Neutrophil (primary cell): ENCODE measurements around the gene CCDC74A.
"Not testable (repeated sequence)": the region's sequence is repeated elsewhere in the genome, so short reads cannot be mapped to it uniquely, and the experiment has no call there.

Source experiments
- H3K27ac ChIP-seq: fragments of 200-600 bp; sonication (generic); 2 replicates; pipeline ENCODE4 v1.5.1; 2016; ENCODE audit warnings: mild to moderate bottlenecking, moderate library complexity
- H3K27me3 ChIP-seq: fragments of 200-600 bp; sonication (generic); 2 replicates; pipeline ENCODE4 v1.6.0; 2016; ENCODE audit warnings: mild to moderate bottlenecking
- H3K36me3 ChIP-seq: fragments of 200-600 bp; sonication (generic); 2 replicates; pipeline ENCODE4 v1.5.1; 2017
- H3K4me1 ChIP-seq, 2 experiments: fragments of 200-600 bp in 1 of 2; sonication (generic) in 1 of 2; 1 replicate in 1 of 2; 2 replicates in 1 of 2; pipeline versions ENCODE4 v1.5.1 to v1.6.1; 2013 to 2016; ENCODE audit warnings: low read depth in 1 of 2, low read length in 1 of 2, mild to moderate bottlenecking in 1 of 2, moderate library complexity in 1 of 2; ENCODE audit not compliant: control insufficient read depth in 1 of 2, insufficient read depth in 1 of 2
- H3K4me3 ChIP-seq, 2 experiments: fragments of 200-600 bp in 1 of 2; sonication (generic) in 1 of 2; 1 replicate in 1 of 2; 2 replicates in 1 of 2; pipeline ENCODE4 v1.5.1; 2013 to 2016; ENCODE audit warnings: low read depth in 1 of 2, low read length in 1 of 2, mild to moderate bottlenecking in 1 of 2, moderate library complexity in 1 of 2
- H3K9me3 ChIP-seq: fragments of 200-600 bp; sonication (generic); 2 replicates; pipeline ENCODE4 v1.5.1; 2016
- TF ChIP-seq, protein P1 (sequence below): fragments of 200-600 bp; sonication (generic); IDR thresholded peaks from 2 replicates; pipeline ENCODE4 v1.5.1; 2016; ENCODE audit warnings: antibody characterized with exemption

CCDC74A gene

DNA sequence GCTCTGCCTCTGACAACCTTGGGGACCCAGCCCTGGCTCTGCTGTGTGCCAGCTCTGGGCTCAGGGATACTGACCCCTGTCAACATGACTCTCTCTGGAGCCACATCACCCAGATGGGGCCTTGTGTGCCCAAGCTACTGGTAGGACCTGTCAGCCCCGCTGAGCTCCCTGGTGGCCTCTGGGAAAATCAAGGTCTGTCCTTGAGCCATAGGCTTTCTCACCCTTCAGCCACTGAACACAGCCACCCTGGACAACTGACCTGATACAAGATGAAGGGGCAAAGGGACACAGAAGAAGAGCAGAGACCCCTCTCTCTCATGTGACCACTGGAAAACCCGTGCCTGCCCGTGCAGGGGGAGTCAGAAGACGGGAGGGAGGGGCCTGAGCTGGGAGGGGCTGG is 7.8 kb downstream of the CCDC74A start:
- Histone ChIP-seq H3K4me1 (no peaks in the 10 kb centered on the region), H3K27me3 (peaks cover 6% of the 10 kb centered on the region), H3K36me3 (no peaks in the 10 kb centered on the region), H3K9me3 (no peaks in the 10 kb centered on the region), H3K4me3 (no peak overlapping the region), H3K27ac (no peak overlapping the region)
- TF ChIP-seq, protein P1, sequence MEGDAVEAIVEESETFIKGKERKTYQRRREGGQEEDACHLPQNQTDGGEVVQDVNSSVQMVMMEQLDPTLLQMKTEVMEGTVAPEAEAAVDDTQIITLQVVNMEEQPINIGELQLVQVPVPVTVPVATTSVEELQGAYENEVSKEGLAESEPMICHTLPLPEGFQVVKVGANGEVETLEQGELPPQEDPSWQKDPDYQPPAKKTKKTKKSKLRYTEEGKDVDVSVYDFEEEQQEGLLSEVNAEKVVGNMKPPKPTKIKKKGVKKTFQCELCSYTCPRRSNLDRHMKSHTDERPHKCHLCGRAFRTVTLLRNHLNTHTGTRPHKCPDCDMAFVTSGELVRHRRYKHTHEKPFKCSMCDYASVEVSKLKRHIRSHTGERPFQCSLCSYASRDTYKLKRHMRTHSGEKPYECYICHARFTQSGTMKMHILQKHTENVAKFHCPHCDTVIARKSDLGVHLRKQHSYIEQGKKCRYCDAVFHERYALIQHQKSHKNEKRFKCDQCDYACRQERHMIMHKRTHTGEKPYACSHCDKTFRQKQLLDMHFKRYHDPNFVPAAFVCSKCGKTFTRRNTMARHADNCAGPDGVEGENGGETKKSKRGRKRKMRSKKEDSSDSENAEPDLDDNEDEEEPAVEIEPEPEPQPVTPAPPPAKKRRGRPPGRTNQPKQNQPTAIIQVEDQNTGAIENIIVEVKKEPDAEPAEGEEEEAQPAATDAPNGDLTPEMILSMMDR: no peak

DNA sequence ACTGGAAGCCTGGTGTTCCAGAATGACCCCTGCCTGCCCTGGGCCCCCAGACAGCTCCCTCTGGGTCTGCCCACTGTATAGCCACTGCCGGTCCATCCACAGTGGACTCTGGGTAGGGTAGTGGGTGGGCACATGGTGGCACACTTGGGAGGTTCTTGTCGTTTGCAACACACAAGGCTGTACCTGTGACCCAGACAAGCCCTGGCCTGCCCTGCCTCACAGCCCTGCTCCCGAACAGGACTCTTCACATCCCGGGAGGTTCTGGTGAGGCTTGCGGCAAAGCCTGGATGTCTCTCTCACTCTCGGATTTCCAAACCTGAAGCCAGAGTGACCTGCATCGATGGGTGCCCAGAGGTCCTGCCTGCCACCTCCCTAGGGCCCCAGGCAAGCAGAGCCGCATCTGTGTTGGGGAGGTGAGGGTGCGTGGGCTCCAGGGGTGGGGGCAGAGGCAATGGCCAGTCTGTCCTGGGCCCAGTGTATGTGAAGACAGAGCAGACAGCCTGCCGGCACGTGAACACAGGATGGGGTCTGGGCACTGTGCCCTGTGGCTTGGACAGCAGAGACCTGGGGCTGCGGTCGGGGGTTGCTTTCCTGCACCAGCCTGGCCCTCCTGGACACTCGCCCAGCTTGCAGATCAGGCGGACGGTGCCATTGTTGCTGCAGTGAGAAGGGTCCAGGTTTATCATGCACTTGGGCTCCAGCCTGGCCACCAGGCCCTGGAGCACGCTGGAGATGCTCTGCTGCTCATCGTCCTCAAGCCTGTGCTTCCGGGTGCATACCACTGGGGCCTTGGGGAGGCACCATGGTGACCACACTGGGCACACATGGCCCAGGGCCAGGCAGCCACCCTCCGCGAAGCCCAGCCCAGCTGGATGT is 8.5 kb downstream of the CCDC74A start:
- H3K36me3 ChIP-seq, H3K4me3 ChIP-seq, H3K27ac ChIP-seq, H3K27me3 ChIP-seq, H3K9me3 ChIP-seq, H3K4me1 ChIP-seq: not testable (repeated sequence)

DNA sequence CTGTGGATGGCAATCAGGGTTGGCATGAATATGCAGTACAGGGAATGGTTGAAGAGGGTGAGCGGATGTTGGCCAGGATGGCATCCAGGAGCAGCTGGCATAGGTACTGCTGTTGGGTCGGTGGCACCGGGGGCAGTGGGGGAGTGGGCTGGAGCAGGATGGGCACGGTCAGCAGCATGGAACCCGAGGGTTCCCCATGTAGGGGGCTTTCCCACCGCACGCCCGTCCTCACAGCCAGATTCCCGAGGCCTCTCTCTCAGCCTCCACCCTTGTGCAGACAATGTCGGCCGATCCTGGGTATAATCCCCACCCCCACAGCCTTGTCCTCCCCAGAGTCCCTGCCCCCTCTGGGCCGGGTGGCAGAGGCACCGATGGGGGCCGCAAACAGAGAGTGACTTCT is 9.2 kb downstream of the CCDC74A start:
- H3K27me3 ChIP-seq, H3K9me3 ChIP-seq, H3K4me3 ChIP-seq, H3K27ac ChIP-seq, H3K4me1 ChIP-seq, H3K36me3 ChIP-seq: not testable (repeated sequence)

DNA sequence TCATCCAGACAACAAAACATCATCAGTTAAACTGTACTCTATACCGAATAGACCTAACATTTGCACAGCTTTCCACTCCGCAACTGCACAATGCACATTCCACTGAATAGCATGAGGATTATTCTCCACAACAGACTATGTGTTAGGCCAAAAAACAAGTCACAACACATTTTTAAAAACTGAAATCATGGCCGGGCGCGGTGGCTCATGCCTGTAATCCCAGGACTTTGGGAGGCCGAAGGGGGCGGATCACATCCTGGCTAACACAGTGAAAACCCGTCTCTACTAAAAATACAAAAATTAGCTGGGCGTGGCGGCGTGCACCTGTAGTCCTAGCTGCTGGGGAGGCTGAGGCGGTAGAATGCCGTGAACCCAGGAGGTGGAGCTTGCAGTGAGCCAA is 11.2 kb downstream of the CCDC74A start:
- not testable (repeated sequence) for H3K9me3 ChIP-seq, H3K4me1 ChIP-seq, H3K27me3 ChIP-seq, H3K4me3 ChIP-seq, H3K27ac ChIP-seq, H3K36me3 ChIP-seq

DNA sequence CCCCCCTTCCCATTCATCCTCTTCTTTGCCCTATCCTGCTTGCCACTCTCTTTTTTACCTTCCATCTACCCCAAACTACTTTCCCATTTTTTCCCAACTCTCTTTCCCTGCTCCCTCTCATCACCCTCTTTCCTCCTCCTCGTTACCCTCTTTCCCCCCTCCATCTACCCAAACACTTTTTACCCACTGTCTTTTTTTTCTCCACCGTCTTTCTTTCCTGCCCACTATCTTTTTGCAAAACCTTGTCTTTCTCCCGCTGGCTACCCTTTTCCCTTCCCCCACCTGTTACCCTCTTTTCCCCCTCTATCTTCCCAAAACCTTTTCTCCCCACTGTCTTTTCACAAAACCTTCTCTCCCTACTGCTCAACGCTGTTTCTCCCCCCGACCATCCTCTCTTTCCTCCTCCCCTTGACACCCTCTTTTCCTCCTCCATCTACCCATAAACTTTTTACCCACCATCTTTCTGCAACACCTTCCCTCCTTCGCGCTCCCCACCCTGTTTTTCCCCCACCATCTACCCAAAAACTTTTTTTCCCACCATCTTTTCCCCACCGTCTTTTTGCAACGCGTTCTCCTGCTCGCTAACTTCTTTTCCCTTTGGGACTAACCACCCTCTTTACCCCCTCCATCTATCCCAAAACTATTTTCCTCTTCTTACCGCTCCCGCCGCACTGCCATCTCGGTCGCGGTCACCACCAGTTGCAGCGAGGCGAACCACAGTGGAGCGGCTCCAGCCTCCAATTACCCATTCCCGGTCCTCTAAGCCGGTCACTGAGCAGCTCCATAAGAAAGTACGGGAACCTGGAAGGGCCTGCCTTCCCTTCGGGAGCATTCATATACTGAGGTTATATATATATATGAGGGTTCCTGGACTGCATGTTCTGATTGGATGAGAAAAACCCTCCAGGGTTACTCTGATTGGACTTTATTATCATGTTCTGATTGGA is 15.0 kb downstream of the CCDC74A start:
- no peak overlapping the region for H3K4me3 ChIP-seq
- TF ChIP-seq, protein P1: no peak
- peaks cover 10% of the 10 kb centered on the region for H3K27me3 ChIP-seq
- no peaks in the 10 kb centered on the region for H3K9me3 ChIP-seq
- no peak overlapping the region for H3K27ac ChIP-seq
- H3K4me1 ChIP-seq: no peaks in the 10 kb centered on the region
- H3K36me3 ChIP-seq: no peaks in the 10 kb centered on the region

DNA sequence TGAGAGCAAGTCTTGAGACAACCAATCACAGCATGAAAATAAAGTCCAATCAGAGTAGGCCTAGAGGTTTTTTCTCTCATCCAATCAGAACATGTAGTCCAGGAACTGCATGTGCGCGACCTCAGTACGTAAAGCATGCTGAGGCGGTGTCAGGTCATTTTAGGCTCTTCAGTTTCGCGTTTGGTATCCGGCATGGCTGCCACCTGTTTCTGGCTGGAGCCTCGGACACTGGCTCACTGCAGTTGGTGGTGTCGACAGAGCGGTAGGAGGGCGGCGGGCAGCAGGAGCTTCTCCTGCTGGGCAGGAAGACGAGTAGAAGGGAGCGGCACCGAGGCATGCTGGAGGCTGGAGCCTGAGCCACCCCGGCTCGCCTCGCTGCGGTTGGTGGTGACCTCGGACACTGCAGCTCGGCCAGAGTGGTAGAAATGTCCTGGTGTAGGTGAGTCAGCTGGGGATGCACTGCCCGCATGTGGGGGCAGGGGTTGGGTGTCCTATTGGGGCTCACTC is 15.8 kb downstream of the CCDC74A start:
- Histone ChIP-seq H3K27me3 (peaks cover 18% of the 10 kb centered on the region), H3K4me3 (no peak overlapping the region), H3K9me3 (no peaks in the 10 kb centered on the region), H3K4me1 (no peaks in the 10 kb centered on the region), H3K36me3 (no peaks in the 10 kb centered on the region), H3K27ac (no peak overlapping the region)
- TF ChIP-seq, protein P1: no peak

DNA sequence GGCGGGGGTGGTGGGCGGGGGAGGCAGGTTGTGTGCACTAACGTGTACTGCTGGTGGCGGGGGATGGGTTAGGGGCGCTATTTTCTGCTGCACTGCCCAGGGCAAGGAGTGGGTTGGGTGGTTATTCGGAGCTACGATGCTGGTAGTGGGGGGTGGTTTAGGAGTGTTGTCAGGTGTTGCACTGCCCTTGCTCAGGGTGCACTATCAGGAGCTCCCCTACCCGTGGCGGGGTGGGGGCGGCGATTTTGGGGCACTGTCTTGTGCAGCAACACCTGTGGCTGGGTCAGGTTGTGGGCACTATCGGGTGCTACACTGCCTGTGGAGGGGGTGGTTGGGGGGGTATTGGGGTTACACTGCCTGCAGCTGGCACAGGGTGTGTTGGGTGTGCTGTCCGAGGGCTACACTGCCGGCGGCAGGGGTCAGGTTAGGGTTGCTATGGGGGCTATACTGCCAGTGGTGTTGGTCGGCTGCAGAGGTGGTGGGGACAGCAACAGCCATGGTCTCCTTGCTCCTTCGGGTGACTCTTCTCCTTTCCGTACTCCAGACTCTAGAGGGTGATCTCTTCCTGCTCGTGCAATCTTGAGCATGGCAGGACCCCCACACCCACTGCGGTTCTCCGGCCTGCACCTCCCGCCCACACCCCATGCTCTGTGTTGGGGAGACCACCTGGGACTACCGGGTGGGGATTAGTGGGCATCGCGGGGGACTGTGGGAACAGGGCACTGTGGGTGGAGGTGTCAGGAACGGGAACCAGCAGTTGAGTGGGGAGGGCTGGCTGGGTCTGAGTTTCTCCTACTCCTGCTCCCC is 16.5 kb downstream of the CCDC74A start:
- not testable (repeated sequence) for H3K4me3 ChIP-seq, H3K9me3 ChIP-seq, H3K4me1 ChIP-seq, H3K36me3 ChIP-seq, H3K27ac ChIP-seq
- peaks cover 19% of the 10 kb centered on the region for H3K27me3 ChIP-seq

DNA sequence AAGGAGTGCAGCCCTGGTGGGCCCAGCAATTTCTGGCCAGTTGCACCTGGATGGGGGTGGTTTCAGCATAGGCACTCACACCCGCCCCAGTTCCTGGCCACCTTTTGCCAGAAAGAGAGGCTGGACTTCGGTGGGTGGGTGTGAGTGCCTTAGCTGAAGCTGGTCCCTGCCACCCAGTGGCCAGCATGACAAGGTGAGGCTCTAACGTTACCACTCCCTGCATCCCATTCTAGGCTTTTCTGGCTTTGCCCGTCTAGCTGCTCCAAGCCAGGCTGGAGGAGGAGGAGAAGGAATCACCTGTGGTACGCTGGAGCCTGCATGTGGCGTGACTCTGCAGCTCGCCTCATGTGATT is 17.1 kb downstream of the CCDC74A start:
- not testable (repeated sequence) for H3K27ac ChIP-seq, H3K4me3 ChIP-seq, H3K9me3 ChIP-seq, H3K4me1 ChIP-seq, H3K36me3 ChIP-seq
- H3K27me3 ChIP-seq: peaks cover 25% of the 10 kb centered on the region
